Liver (tissue), 9 donors: ENCODE data around the gene FAM186B. TPM values are rescaled to one million over a fixed set of nuclear protein-coding genes. Genes with fewer than 3 reads are reported as not detected.

Experiments
- DNase-seq: peaks from one replicate; pipeline ENCODE4 v3.0.0-alpha.2; 2017; ENCODE audit warnings: low spot score
- H3K27ac ChIP-seq, 2 donors: one replicate each; pipeline ENCODE4 v1.7.0; 2013; ENCODE audit warnings: inconsistent platforms in 2 of 2, low read length in 2 of 2, control low read depth in 1 of 2, low read depth in 1 of 2, mild to moderate bottlenecking in 1 of 2
- H3K27me3 ChIP-seq, 4 donors: one replicate each; pipeline versions ENCODE4 v1.6.1 to v1.7.0; 2013; ENCODE audit warnings: low read length in 3 of 4, inconsistent platforms in 1 of 4, mild to moderate bottlenecking in 1 of 4, moderate library complexity in 1 of 4; ENCODE audit not compliant: control insufficient read depth in 4 of 4, insufficient read depth in 4 of 4
- H3K36me3 ChIP-seq, 4 donors: one replicate each; pipeline versions ENCODE4 v1.6.1 to v1.7.0; 2013; ENCODE audit warnings: low read length in 3 of 4, mild to moderate bottlenecking in 3 of 4, low read depth in 1 of 4, moderate library complexity in 1 of 4; ENCODE audit not compliant: control insufficient read depth in 4 of 4, insufficient read depth in 3 of 4
- H3K4me1 ChIP-seq, 4 donors: one replicate each; pipeline versions ENCODE4 v1.6.1 to v1.7.0; 2013; ENCODE audit warnings: low read length in 3 of 4, mild to moderate bottlenecking in 3 of 4, moderate library complexity in 1 of 4; ENCODE audit not compliant: control insufficient read depth in 4 of 4, insufficient read depth in 4 of 4
- H3K4me3 ChIP-seq, 3 donors: one replicate each; pipeline versions ENCODE4 v1.6.1 to v1.7.0; 2013; ENCODE audit warnings: low read length in 3 of 3, control low read depth in 1 of 3, low read depth in 1 of 3, mild to moderate bottlenecking in 1 of 3
- H3K9ac ChIP-seq, 2 donors: one replicate each; pipeline ENCODE4 v1.7.0; 2013; ENCODE audit warnings: low read length in 2 of 2, mild to moderate bottlenecking in 2 of 2, moderate library complexity in 2 of 2, control low read depth in 1 of 2, low read depth in 1 of 2
- H3K9me3 ChIP-seq, 4 donors: one replicate each; pipeline versions ENCODE4 v1.6.1 to v1.7.0; 2013; ENCODE audit warnings: low read length in 3 of 4; ENCODE audit not compliant: control insufficient read depth in 4 of 4
- ATF3 ChIP-seq: IDR thresholded peaks from 2 replicates; pipeline ENCODE4 v1.6.1; 2016; ENCODE audit warnings: antibody characterized with exemption
- EGR1 ChIP-seq, 2 donors: IDR thresholded peaks; 2 replicates each; pipeline ENCODE4 v1.6.1; 2016 to 2018; ENCODE audit warnings: antibody characterized with exemption in 2 of 2, low read depth in 2 of 2
- FOXA1 ChIP-seq: IDR thresholded peaks from 2 replicates; pipeline ENCODE4 v1.6.1; 2016; ENCODE audit warnings: antibody characterized with exemption
- FOXA2 ChIP-seq: IDR thresholded peaks from 2 replicates; pipeline ENCODE4 v1.6.1; 2016; ENCODE audit warnings: antibody characterized with exemption
- GABPA ChIP-seq, 2 donors: IDR thresholded peaks in 1 of 2; conservative IDR thresholded peaks in 1 of 2; 2 replicates each; pipeline ENCODE4 v1.6.1; 2016; ENCODE audit warnings: antibody characterized with exemption in 2 of 2, mild to moderate bottlenecking in 1 of 2, moderate library complexity in 1 of 2
- HNF4A ChIP-seq, 2 donors: conservative IDR thresholded peaks; 2 replicates each; pipeline ENCODE4 v1.6.1; 2016; ENCODE audit warnings: antibody characterized with exemption in 2 of 2, mild to moderate bottlenecking in 2 of 2
- HNF4G ChIP-seq: IDR thresholded peaks from 2 replicates; pipeline ENCODE4 v1.6.1; 2016; ENCODE audit warnings: antibody characterized with exemption
- JUND ChIP-seq, 2 donors: IDR thresholded peaks; 2 replicates each; pipeline ENCODE4 v1.6.1; 2016; ENCODE audit warnings: antibody characterized with exemption in 2 of 2
- MAX ChIP-seq: IDR thresholded peaks from 2 replicates; pipeline ENCODE4 v1.6.1; 2016; ENCODE audit warnings: antibody characterized with exemption
- NR2F2 ChIP-seq: IDR thresholded peaks from 2 replicates; pipeline ENCODE4 v1.6.1; 2016; ENCODE audit warnings: antibody characterized with exemption
- RAD21 ChIP-seq, 2 donors: IDR thresholded peaks; 2 replicates each; pipeline ENCODE4 v1.6.1; 2016; ENCODE audit warnings: antibody characterized with exemption in 2 of 2, mild to moderate bottlenecking in 2 of 2
- RXRA ChIP-seq, 2 donors: IDR thresholded peaks; 2 replicates each; pipeline ENCODE4 v1.6.1; 2017 to 2018; ENCODE audit warnings: antibody characterized with exemption in 2 of 2, mild to moderate bottlenecking in 1 of 2
- SP1 ChIP-seq: IDR thresholded peaks from 2 replicates; pipeline ENCODE4 v1.6.1; 2018; ENCODE audit warnings: antibody characterized with exemption, mild to moderate bottlenecking
- TAF1 ChIP-seq: conservative IDR thresholded peaks from 2 replicates; pipeline ENCODE4 v1.6.1; 2016; ENCODE audit warnings: antibody characterized with exemption, mild to moderate bottlenecking
- YY1 ChIP-seq: IDR thresholded peaks from 2 replicates; pipeline ENCODE4 v1.6.1; 2016; ENCODE audit warnings: antibody characterized with exemption, mild to moderate bottlenecking
- ZBTB33 ChIP-seq: IDR thresholded peaks from 2 replicates; pipeline ENCODE4 v1.6.1; 2016; ENCODE audit warnings: antibody characterized with exemption
- WGBS: extraction: QIAGEN DNeasy Blood & Tissue Kit; methylation state at CpG from one replicate; pipeline ENCODE4 v1.1.7; 2013; 5-methylcytosine and 5-hydroxymethylcytosine counted together
- polyA plus RNA-seq, 2 donors: library from polyadenylated mRNA; stranded (reverse) in 1 of 2; unstranded in 1 of 2; fragments of 200-250 nt in 1 of 2; fragments of >200 nt in 1 of 2; fragmentation: Nextera tagmentation in 1 of 2; extraction: Ambion mirVana in 1 of 2; gene quantifications; one replicate each; pipeline versions ENCODE4 v1.2.1 to v1.2.3, GENCODE V29; 2013 to 2015
- total RNA-seq, 2 donors: library from RNA; depleted of rRNA; stranded (reverse); fragments of >200 nt; gene quantifications; one replicate each; pipeline ENCODE4 v1.2.3, GENCODE V29; 2014
- TF ChIP-seq, protein P1 (sequence below): fragments of 150-350 bp; IDR thresholded peaks from 2 replicates; pipeline ENCODE4 v1.5.1; 2017; ENCODE audit warnings: improper control_type of control experiment, low read depth, low read length; ENCODE audit not compliant: missing input control
- TF ChIP-seq, protein P2 (sequence below): IDR thresholded peaks from 2 replicates; pipeline ENCODE4 v1.6.1; 2016; ENCODE audit warnings: antibody characterized with exemption, mild to moderate bottlenecking
- donor health status: healthy.
- donor health status: healthy.
- donor health status: healthy.
- donor health status: healthy.
- donor health status: healthy.

Gene FAM186B
- total and polyA plus RNA-seq, 4 donors, result 0.19 to 0.84 (median 0.42) TPM

DNA sequence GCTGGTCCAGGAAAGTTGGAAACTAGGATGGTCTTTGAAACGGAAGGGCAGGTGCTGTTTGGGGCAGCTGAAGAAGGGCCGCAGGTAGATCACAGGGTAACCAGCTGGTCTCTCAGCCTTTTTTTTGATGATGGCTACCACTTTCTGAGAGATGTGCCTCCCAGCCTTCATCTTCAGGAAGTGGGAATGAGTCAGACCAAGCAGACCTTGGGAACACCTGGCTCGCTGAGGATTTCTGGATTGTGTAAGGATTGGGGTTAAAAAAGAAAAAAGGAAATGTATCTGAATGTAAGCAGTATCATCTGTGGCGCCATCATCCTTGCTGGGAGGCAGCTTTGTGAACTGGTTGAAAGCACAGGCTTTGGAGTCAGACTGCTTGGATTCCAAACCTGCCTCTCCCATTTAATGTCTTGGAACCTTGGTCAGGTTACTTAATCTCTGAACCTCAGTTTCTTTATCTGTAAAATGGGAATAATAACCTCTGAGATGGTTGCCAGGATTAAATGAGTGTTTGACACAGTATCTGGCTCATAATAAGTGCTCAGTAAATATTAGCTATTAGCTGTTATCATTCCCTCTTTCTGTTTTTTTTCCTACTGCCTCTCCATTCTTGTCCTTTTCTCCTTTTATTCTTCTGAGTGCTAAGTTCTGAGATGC is 19.6 kb upstream of the FAM186B start:
- Histone ChIP-seq H3K36me3 (no peaks in the 10 kb centered on the region), H3K9me3 (no peaks in the 10 kb centered on the region), H3K27ac (no peak overlapping the region), H3K9ac (no peak overlapping the region), H3K27me3 (no peaks in the 10 kb centered on the region), H3K4me3 (no peak overlapping the region), H3K4me1 (peaks cover 0 to 13% (median 8%) of the 10 kb centered on the region in 4 donors)
- WGBS, result 71% methylated on average over 4 of the region's 4 CpGs
- no peak for DNase-seq
- no peak for TF ChIP-seq FOXA2
- TF ChIP-seq YY1, result no peak
- TF ChIP-seq, protein P1, sequence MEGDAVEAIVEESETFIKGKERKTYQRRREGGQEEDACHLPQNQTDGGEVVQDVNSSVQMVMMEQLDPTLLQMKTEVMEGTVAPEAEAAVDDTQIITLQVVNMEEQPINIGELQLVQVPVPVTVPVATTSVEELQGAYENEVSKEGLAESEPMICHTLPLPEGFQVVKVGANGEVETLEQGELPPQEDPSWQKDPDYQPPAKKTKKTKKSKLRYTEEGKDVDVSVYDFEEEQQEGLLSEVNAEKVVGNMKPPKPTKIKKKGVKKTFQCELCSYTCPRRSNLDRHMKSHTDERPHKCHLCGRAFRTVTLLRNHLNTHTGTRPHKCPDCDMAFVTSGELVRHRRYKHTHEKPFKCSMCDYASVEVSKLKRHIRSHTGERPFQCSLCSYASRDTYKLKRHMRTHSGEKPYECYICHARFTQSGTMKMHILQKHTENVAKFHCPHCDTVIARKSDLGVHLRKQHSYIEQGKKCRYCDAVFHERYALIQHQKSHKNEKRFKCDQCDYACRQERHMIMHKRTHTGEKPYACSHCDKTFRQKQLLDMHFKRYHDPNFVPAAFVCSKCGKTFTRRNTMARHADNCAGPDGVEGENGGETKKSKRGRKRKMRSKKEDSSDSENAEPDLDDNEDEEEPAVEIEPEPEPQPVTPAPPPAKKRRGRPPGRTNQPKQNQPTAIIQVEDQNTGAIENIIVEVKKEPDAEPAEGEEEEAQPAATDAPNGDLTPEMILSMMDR, result no peak
- TF ChIP-seq NR2F2, result no peak
- no peak for TF ChIP-seq HNF4G
- TF ChIP-seq, protein P2, sequence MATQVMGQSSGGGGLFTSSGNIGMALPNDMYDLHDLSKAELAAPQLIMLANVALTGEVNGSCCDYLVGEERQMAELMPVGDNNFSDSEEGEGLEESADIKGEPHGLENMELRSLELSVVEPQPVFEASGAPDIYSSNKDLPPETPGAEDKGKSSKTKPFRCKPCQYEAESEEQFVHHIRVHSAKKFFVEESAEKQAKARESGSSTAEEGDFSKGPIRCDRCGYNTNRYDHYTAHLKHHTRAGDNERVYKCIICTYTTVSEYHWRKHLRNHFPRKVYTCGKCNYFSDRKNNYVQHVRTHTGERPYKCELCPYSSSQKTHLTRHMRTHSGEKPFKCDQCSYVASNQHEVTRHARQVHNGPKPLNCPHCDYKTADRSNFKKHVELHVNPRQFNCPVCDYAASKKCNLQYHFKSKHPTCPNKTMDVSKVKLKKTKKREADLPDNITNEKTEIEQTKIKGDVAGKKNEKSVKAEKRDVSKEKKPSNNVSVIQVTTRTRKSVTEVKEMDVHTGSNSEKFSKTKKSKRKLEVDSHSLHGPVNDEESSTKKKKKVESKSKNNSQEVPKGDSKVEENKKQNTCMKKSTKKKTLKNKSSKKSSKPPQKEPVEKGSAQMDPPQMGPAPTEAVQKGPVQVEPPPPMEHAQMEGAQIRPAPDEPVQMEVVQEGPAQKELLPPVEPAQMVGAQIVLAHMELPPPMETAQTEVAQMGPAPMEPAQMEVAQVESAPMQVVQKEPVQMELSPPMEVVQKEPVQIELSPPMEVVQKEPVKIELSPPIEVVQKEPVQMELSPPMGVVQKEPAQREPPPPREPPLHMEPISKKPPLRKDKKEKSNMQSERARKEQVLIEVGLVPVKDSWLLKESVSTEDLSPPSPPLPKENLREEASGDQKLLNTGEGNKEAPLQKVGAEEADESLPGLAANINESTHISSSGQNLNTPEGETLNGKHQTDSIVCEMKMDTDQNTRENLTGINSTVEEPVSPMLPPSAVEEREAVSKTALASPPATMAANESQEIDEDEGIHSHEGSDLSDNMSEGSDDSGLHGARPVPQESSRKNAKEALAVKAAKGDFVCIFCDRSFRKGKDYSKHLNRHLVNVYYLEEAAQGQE, result no peak
- TF ChIP-seq JUND (IDR thresholded peaks at IDR 0.05), result no peak
- TF ChIP-seq RAD21 (IDR thresholded peaks at IDR 0.05), result no peak
- no peak for TF ChIP-seq FOXA1
- TF ChIP-seq MAX, result no peak
- TF ChIP-seq GABPA (IDR thresholded peaks at IDR 0.05 in 1 of 2, conservative IDR thresholded peaks at IDR 0.05 in 1 of 2), result no peak
- TF ChIP-seq ZBTB33, result no peak
- no peak for TF ChIP-seq EGR1 (IDR thresholded peaks at IDR 0.05; ENCODE audit: low read depth in 2 of 2)
- no peak for TF ChIP-seq HNF4A (conservative IDR thresholded peaks at IDR 0.05)
- TF ChIP-seq ATF3, result no peak
- TF ChIP-seq RXRA (IDR thresholded peaks at IDR 0.05), result no peak
- no peak for TF ChIP-seq SP1
- TF ChIP-seq TAF1, result no peak
